ENCODE data around the gene RAC3. TPM values are rescaled to one million over a fixed set of nuclear protein-coding genes. Genes with fewer than 3 reads are reported as not detected.

The RAC3 gene
- total and polyA plus RNA-seq, 9 of the 15 experiments (the other 6 are each of a cell fraction or from before 2014, with no cell fraction given) = 0.23 to 292 (median 118) TPM

Other genes with a start within 250 kb of the RAC3 start
Only the 7 nearest of the 25 such genes appear.
- 35.9 and 49.9 TPM in 2 replicates for gene ASPSCR1, start 54.0 kb upstream of the RAC3 start, total RNA-seq (2014; rRNA removed)
- gene ASPSCR1, start 54.0 kb upstream of the RAC3 start, total RNA-seq (2014; rRNA removed; fragmentation: Illumina TruSeq; extraction: Trizol) = 5.9 and 7.4 TPM in 2 replicates
- gene ASPSCR1, start 54.0 kb upstream of the RAC3 start, total RNA-seq (2015; rRNA removed; fragmentation: Illumina TruSeq; extraction: Trizol) = 21.3 and 22.3 TPM in 2 replicates
- 33.4 and 36.9 TPM in 2 replicates for gene ASPSCR1, start 54.0 kb upstream of the RAC3 start, total RNA-seq (2021)
- gene ASPSCR1, start 54.0 kb upstream of the RAC3 start, polyA plus RNA-seq (2011; rRNA removed) = 8.6 TPM in 2 replicates
- gene ASPSCR1, start 54.0 kb upstream of the RAC3 start, polyA plus RNA-seq (2014; fragmentation: Illumina TruSeq; extraction: Trizol) = 11.6 and 19.2 TPM in 2 replicates
- gene ASPSCR1, start 54.0 kb upstream of the RAC3 start, polyA plus RNA-seq (2014; fragmentation: Nextera tagmentation; extraction: Ambion mirVana) = 1 to 10 TPM in 1 of 2 experiments, under 1 TPM in 1; 0.90 to 2.2 TPM
- 26.7 and 33.7 TPM in 2 replicates for gene ASPSCR1, start 54.0 kb upstream of the RAC3 start, polyA plus RNA-seq (2014; rRNA removed)
- 318 and 420 TPM in 2 replicates for gene CENPX, start 8.8 kb upstream of the RAC3 start, total RNA-seq (2014; rRNA removed)
- gene CENPX, start 8.8 kb upstream of the RAC3 start, total RNA-seq (2014; rRNA removed; fragmentation: Illumina TruSeq; extraction: Trizol) = 46.8 and 67.9 TPM in 2 replicates
- gene CENPX, start 8.8 kb upstream of the RAC3 start, total RNA-seq (2015; rRNA removed; fragmentation: Illumina TruSeq; extraction: Trizol) = 124 and 127 TPM in 2 replicates
- gene CENPX, start 8.8 kb upstream of the RAC3 start, total RNA-seq (2021) = 267 and 275 TPM in 2 replicates
- gene CENPX, start 8.8 kb upstream of the RAC3 start, polyA plus RNA-seq (2011; rRNA removed) = 170 and 181 TPM in 2 replicates
- gene CENPX, start 8.8 kb upstream of the RAC3 start, polyA plus RNA-seq (2014; fragmentation: Illumina TruSeq; extraction: Trizol) = 115 and 158 TPM in 2 replicates
- gene CENPX, start 8.8 kb upstream of the RAC3 start, polyA plus RNA-seq (2014; fragmentation: Nextera tagmentation; extraction: Ambion mirVana) = 100 to 1,000 TPM in 1 of 2 experiments, 10 to 100 TPM in 1; 32.7 to 113 TPM
- gene CENPX, start 8.8 kb upstream of the RAC3 start, polyA plus RNA-seq (2014; rRNA removed) = 352 and 375 TPM in 2 replicates
- gene LRRC45, start 8.4 kb upstream of the RAC3 start, total RNA-seq (2014; rRNA removed) = 21.5 and 21.7 TPM in 2 replicates
- gene LRRC45, start 8.4 kb upstream of the RAC3 start, total RNA-seq (2014; rRNA removed; fragmentation: Illumina TruSeq; extraction: Trizol) = 1.8 and 3.5 TPM in 2 replicates
- gene LRRC45, start 8.4 kb upstream of the RAC3 start, total RNA-seq (2015; rRNA removed; fragmentation: Illumina TruSeq; extraction: Trizol) = 11.2 and 13.1 TPM in 2 replicates
- 16.6 and 19.1 TPM in 2 replicates for gene LRRC45, start 8.4 kb upstream of the RAC3 start, total RNA-seq (2021)
- gene LRRC45, start 8.4 kb upstream of the RAC3 start, polyA plus RNA-seq (2011; rRNA removed) = 7.2 and 10.4 TPM in 2 replicates
- gene LRRC45, start 8.4 kb upstream of the RAC3 start, polyA plus RNA-seq (2014; fragmentation: Illumina TruSeq; extraction: Trizol) = 4.2 and 4.3 TPM in 2 replicates
- not detected for gene LRRC45, start 8.4 kb upstream of the RAC3 start, polyA plus RNA-seq (2014; fragmentation: Nextera tagmentation; extraction: Ambion mirVana)
- 18.4 and 26.6 TPM in 2 replicates for gene LRRC45, start 8.4 kb upstream of the RAC3 start, polyA plus RNA-seq (2014; rRNA removed)
- 165 and 194 TPM in 2 replicates for gene DCXR, start 6.0 kb downstream of the RAC3 start, total RNA-seq (2014; rRNA removed)
- 41.1 and 66.0 TPM in 2 replicates for gene DCXR, start 6.0 kb downstream of the RAC3 start, total RNA-seq (2014; rRNA removed; fragmentation: Illumina TruSeq; extraction: Trizol)
- gene DCXR, start 6.0 kb downstream of the RAC3 start, total RNA-seq (2015; rRNA removed; fragmentation: Illumina TruSeq; extraction: Trizol) = 76.0 and 90.0 TPM in 2 replicates
- gene DCXR, start 6.0 kb downstream of the RAC3 start, total RNA-seq (2021) = 235 and 256 TPM in 2 replicates
- gene DCXR, start 6.0 kb downstream of the RAC3 start, polyA plus RNA-seq (2011; rRNA removed) = 156 and 201 TPM in 2 replicates
- gene DCXR, start 6.0 kb downstream of the RAC3 start, polyA plus RNA-seq (2014; fragmentation: Illumina TruSeq; extraction: Trizol) = 243 and 274 TPM in 2 replicates
- 10 to 100 TPM; 21.3 to 50.3 TPM for gene DCXR, start 6.0 kb downstream of the RAC3 start, polyA plus RNA-seq (2014; fragmentation: Nextera tagmentation; extraction: Ambion mirVana)
- gene DCXR, start 6.0 kb downstream of the RAC3 start, polyA plus RNA-seq (2014; rRNA removed) = 229 and 261 TPM in 2 replicates
- 23.6 and 28.4 TPM in 2 replicates for gene RFNG, start 20.1 kb downstream of the RAC3 start, total RNA-seq (2014; rRNA removed)
- 6.5 and 9.5 TPM in 2 replicates for gene RFNG, start 20.1 kb downstream of the RAC3 start, total RNA-seq (2014; rRNA removed; fragmentation: Illumina TruSeq; extraction: Trizol)
- 11.1 and 14.3 TPM in 2 replicates for gene RFNG, start 20.1 kb downstream of the RAC3 start, total RNA-seq (2015; rRNA removed; fragmentation: Illumina TruSeq; extraction: Trizol)
- gene RFNG, start 20.1 kb downstream of the RAC3 start, total RNA-seq (2021) = 26.9 and 30.2 TPM in 2 replicates
- gene RFNG, start 20.1 kb downstream of the RAC3 start, polyA plus RNA-seq (2011; rRNA removed) = 9.2 and 17.2 TPM in 2 replicates
- gene RFNG, start 20.1 kb downstream of the RAC3 start, polyA plus RNA-seq (2014; fragmentation: Illumina TruSeq; extraction: Trizol) = 9.0 and 18.5 TPM in 2 replicates
- under 1 TPM; 0.32 to 0.66 TPM for gene RFNG, start 20.1 kb downstream of the RAC3 start, polyA plus RNA-seq (2014; fragmentation: Nextera tagmentation; extraction: Ambion mirVana)
- gene RFNG, start 20.1 kb downstream of the RAC3 start, polyA plus RNA-seq (2014; rRNA removed) = 32.6 and 32.8 TPM in 2 replicates
- 137 and 183 TPM in 2 replicates for gene GPS1, start 20.2 kb downstream of the RAC3 start, total RNA-seq (2014; rRNA removed)
- gene GPS1, start 20.2 kb downstream of the RAC3 start, total RNA-seq (2014; rRNA removed; fragmentation: Illumina TruSeq; extraction: Trizol) = 17.5 and 26.3 TPM in 2 replicates
- gene GPS1, start 20.2 kb downstream of the RAC3 start, total RNA-seq (2015; rRNA removed; fragmentation: Illumina TruSeq; extraction: Trizol) = 69.9 and 72.5 TPM in 2 replicates
- gene GPS1, start 20.2 kb downstream of the RAC3 start, total RNA-seq (2021) = 162 and 167 TPM in 2 replicates
- gene GPS1, start 20.2 kb downstream of the RAC3 start, polyA plus RNA-seq (2011; rRNA removed) = 57.0 and 88.5 TPM in 2 replicates
- gene GPS1, start 20.2 kb downstream of the RAC3 start, polyA plus RNA-seq (2014; fragmentation: Illumina TruSeq; extraction: Trizol) = 74.5 and 111 TPM in 2 replicates
- 10 to 100 TPM in 1 of 2 experiments, 1 to 10 TPM in 1; 3.1 to 13.4 TPM for gene GPS1, start 20.2 kb downstream of the RAC3 start, polyA plus RNA-seq (2014; fragmentation: Nextera tagmentation; extraction: Ambion mirVana)
- gene GPS1, start 20.2 kb downstream of the RAC3 start, polyA plus RNA-seq (2014; rRNA removed) = 112 and 123 TPM in 2 replicates
- gene DUS1L, start 34.1 kb downstream of the RAC3 start, total RNA-seq (2014; rRNA removed) = 203 and 249 TPM in 2 replicates
- gene DUS1L, start 34.1 kb downstream of the RAC3 start, total RNA-seq (2014; rRNA removed; fragmentation: Illumina TruSeq; extraction: Trizol) = 45.0 and 57.5 TPM in 2 replicates
- gene DUS1L, start 34.1 kb downstream of the RAC3 start, total RNA-seq (2015; rRNA removed; fragmentation: Illumina TruSeq; extraction: Trizol) = 83.1 and 83.9 TPM in 2 replicates
- 193 and 209 TPM in 2 replicates for gene DUS1L, start 34.1 kb downstream of the RAC3 start, total RNA-seq (2021)
- gene DUS1L, start 34.1 kb downstream of the RAC3 start, polyA plus RNA-seq (2011; rRNA removed) = 60.1 and 77.0 TPM in 2 replicates
- gene DUS1L, start 34.1 kb downstream of the RAC3 start, polyA plus RNA-seq (2014; fragmentation: Illumina TruSeq; extraction: Trizol) = 97.2 and 99.8 TPM in 2 replicates
- gene DUS1L, start 34.1 kb downstream of the RAC3 start, polyA plus RNA-seq (2014; fragmentation: Nextera tagmentation; extraction: Ambion mirVana) = 10 to 100 TPM in 1 of 2 experiments, 1 to 10 TPM in 1; 7.8 to 11.3 TPM
- gene DUS1L, start 34.1 kb downstream of the RAC3 start, polyA plus RNA-seq (2014; rRNA removed) = 201 and 210 TPM in 2 replicates

Measured in K562 (cell line).